Stimulated activated effector memory CD8-positive, alpha-beta T cell treated with anti-CD3 and anti-CD28 coated beads, Interleukin-12 subunit alpha, Interleukin-12 subunit beta, amount 100 ng/mL, for 72 hours (primary cell): ENCODE data around the gene NUTM2F.
"Not testable (repeated sequence)": the region's sequence is repeated elsewhere in the genome, so short reads cannot be mapped to it uniquely, and the experiment has no call there.

ENCODE experiments used
- ATAC-seq: fragments of 150-1000 bp; cut with Tn5 transposase; 2 replicates; pipeline ENCODE4 v1.10.0; 2021
- DNase-seq, 2 donors: peaks; one replicate each; pipeline ENCODE4 v3.0.0; 2021 to 2022; ENCODE audit warnings: low spot score in 2 of 2
- H3K27ac Mint-ChIP-seq: one replicate; pipeline ENCODE4 v1.8.0; 2022; ENCODE audit warnings: mild to moderate bottlenecking, mixed read lengths
- H3K36me3 Mint-ChIP-seq: one replicate; pipeline ENCODE4 v1.8.0; 2022; ENCODE audit warnings: mild to moderate bottlenecking, mixed read lengths
- H3K4me1 Mint-ChIP-seq: one replicate; pipeline ENCODE4 v1.8.0; 2022; ENCODE audit warnings: mixed read lengths
- H3K4me3 Mint-ChIP-seq: one replicate; pipeline ENCODE4 v1.8.0; 2022; ENCODE audit warnings: mild to moderate bottlenecking, mixed read lengths
- H3K9me3 Mint-ChIP-seq: one replicate; pipeline ENCODE4 v1.8.0; 2022; ENCODE audit warnings: mixed read lengths

The NUTM2F gene

GRCh38 chr9:94286116-94286515 lies 42.3 kb downstream of the NUTM2F start:
- H3K36me3 Mint-ChIP-seq, result peaks cover 54% of the 10 kb centered on the region
- H3K4me3 Mint-ChIP-seq, result no peak overlapping the region
- no peaks in the 10 kb centered on the region for H3K9me3 Mint-ChIP-seq
- no peak for DNase-seq
- H3K27ac Mint-ChIP-seq, result peak overlapping the region; percentile 54
- ATAC-seq, result no peak
- H3K4me1 Mint-ChIP-seq, result peaks cover 11% of the 10 kb centered on the region

GRCh38 chr9:94281101-94281500 lies 47.3 kb downstream of the NUTM2F start:
- ATAC-seq, result no peak
- peaks cover 87% of the 10 kb centered on the region for H3K36me3 Mint-ChIP-seq
- H3K27ac Mint-ChIP-seq, result peak overlapping the region; percentile 65
- no peak for DNase-seq
- peaks cover 7% of the 10 kb centered on the region for H3K4me1 Mint-ChIP-seq
- H3K4me3 Mint-ChIP-seq, result no peak overlapping the region
- no peaks in the 10 kb centered on the region for H3K9me3 Mint-ChIP-seq

DNA sequence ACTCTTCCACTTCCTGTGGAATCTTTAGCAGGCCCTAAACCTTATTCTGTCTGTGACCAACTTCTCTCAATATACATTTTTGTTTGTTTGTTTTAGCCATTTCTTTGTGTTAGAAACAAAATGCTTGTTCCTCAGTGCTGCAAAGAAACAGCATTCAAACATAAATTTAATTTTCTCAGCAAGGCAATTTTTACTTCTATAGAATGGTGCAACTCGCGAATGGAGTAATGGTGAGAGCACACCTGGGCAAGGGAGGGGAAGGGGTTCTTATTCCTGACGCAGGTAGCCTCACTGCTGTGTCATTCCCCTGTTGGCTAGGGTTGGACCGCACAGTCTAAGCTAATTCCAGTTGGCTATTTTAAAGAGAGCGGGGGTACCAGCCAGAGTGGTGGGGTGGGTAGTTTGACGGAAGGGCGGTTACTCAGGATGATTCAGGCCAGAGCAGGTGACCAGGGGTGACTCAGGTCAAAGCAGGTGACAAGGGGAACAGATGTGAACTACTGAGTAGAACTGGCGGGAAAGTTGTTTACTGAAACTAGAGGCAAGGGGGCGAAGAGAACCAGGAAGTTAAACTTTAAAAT lies 47.9 kb downstream of the NUTM2F start:
- DNase-seq (no peak), ATAC-seq (no peak)
- Mint-ChIP-seq H3K4me1 (peaks cover 7% of the 10 kb centered on the region), H3K4me3 (no peak overlapping the region), H3K36me3 (peaks cover 83% of the 10 kb centered on the region), H3K27ac (no peak overlapping the region), H3K9me3 (no peaks in the 10 kb centered on the region)

DNA sequence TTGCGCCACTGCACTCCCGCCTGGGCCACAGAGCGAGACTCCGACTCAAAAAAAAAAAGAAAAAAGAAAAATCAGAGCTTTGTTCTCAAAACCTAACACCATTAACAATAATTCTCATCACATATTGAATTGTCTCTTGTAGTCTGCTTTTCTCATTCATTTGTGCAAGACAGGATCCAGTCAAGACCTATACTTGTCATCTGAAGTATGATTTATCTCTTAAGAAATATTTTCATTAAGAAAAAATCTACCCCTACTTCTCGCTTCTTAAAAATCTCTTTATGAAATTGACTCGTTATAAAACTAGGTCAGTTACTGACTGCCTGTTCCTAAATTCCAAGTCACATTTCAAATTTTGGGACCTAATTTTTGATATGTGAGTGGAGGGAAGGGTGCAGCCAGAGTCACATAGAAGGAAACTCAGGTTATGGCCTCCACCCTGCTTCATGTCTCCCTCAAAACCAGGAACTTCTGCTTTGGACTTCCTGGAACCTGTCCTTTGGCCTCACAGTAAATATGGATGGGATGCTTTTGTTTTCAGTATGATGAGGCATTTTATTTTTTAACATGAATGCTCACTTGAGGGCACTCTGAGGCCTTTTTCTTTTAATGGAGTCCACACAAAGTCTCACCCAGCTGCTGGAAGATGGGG lies 50.4 kb downstream of the NUTM2F start:
- Mint-ChIP-seq H3K36me3 (peaks cover 60% of the 10 kb centered on the region), H3K27ac (peak overlapping the region; percentile 61), H3K4me1 (peaks cover 7% of the 10 kb centered on the region), H3K9me3 (no peaks in the 10 kb centered on the region), H3K4me3 (no peak overlapping the region)
- no peak for ATAC-seq
- no peak for DNase-seq

- H3K36me3 Mint-ChIP-seq, result peaks cover 51% of the 10 kb centered on the region
- H3K27ac Mint-ChIP-seq, ATAC-seq, DNase-seq, H3K9me3 Mint-ChIP-seq, H3K4me3 Mint-ChIP-seq: not testable (repeated sequence)
- peaks cover 16% of the 10 kb centered on the region for H3K4me1 Mint-ChIP-seq
Measured at GRCh38 chr9:94277029-94277428, 51.4 kb downstream of the NUTM2F start.

DNA sequence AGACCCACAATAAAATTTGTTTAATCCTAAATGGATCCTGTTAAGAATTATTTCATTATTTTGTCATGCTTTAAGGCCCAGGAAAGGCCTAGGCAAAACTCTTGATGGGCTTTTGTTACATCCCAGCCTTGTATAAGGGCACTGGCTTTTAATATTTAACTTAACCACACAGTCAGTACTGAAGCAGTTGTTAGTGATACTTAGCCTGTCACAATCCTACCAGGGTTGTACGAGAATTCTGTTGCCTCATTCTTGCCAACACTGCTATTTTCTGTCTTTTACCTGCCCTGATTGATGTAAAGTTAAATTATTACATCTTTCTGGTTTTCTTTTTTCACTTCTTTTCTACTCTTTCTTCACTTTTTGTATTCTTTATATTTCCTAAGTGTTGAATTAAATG lies 58.4 kb downstream of the NUTM2F start:
- Mint-ChIP-seq H3K4me3 (no peak overlapping the region), H3K27ac (no peak overlapping the region)
- DNase-seq, result no peak

GRCh38 chr9:94269264-94269663 lies 59.2 kb downstream of the NUTM2F start:
- no peak for DNase-seq
- Mint-ChIP-seq H3K4me1 (peaks cover 10% of the 10 kb centered on the region), H3K36me3 (peaks cover 9% of the 10 kb centered on the region), H3K4me3 (no peak overlapping the region), H3K9me3 (no peaks in the 10 kb centered on the region), H3K27ac (no peak overlapping the region)
- ATAC-seq, result no peak

More for the DNA sequence above, 58.4 kb downstream of the NUTM2F start:
- Mint-ChIP-seq H3K9me3 (no peaks in the 10 kb centered on the region), H3K4me1 (peaks cover 10% of the 10 kb centered on the region), H3K36me3 (peaks cover 2% of the 10 kb centered on the region)
- no peak for ATAC-seq
